AG04450 (cell line): ENCODE measurements around the gene KCTD8. TPM values are rescaled to one million over a fixed set of nuclear protein-coding genes. Genes with fewer than 3 reads are reported as not detected.

Source experiments
- CTCF ChIA-PET: fragments of 300-600, 350-600 bp; formaldehyde crosslinking; extraction: SDS; loops from one replicate; lab custom pipeline; 2022; ENCODE audit warnings: antibody characterized with exemption, inconsistent platforms; lab: Charles Lee
- POLR2A ChIA-PET: fragments of 350-600 bp; formaldehyde crosslinking; extraction: SDS; loops from one replicate; lab custom pipeline; 2021; ENCODE audit warnings: antibody characterized with exemption, inconsistent platforms; lab: Yijun Ruan, JAX
- DNase-seq: peaks from one replicate; pipeline ENCODE4 v3.0.0-alpha.2; 2011; ENCODE audit warnings: low read depth, low spot score
- H3K27ac ChIP-seq: one replicate; pipeline ENCODE4 v1.5.1; 2012; ENCODE audit warnings: low read depth, low read length, control low read depth
- H3K27me3 ChIP-seq: one replicate; pipeline ENCODE4 v1.6.0; 2012; ENCODE audit warnings: low read length; ENCODE audit not compliant: control insufficient read depth, insufficient read depth
- H3K4me3 ChIP-seq: 2 replicates; pipeline ENCODE4 v1.5.1; 2011; ENCODE audit warnings: mild to moderate bottlenecking, low read depth, low read length, control low read depth
- H3K9me3 ChIP-seq: 2 replicates; pipeline ENCODE4 v1.5.1; 2012; ENCODE audit warnings: low read length; ENCODE audit not compliant: control insufficient read depth, insufficient read depth
- polyA plus RNA-seq: library from polyadenylated mRNA; depleted of rRNA; stranded (reverse); fragments of >200 nt; gene quantifications from 2 replicates; pipeline ENCODE4 v1.2.3, GENCODE V29; 2011
- TF ChIP-seq, protein P1 (sequence below): IDR thresholded peaks from 2 replicates; pipeline ENCODE4 v1.5.1; 2011; ENCODE audit warnings: low read depth, low read length, control low read depth, inconsistent platforms

The KCTD8 gene
- polyA plus RNA-seq, 1 experiment = 0.05 TPM

- H3K4me3 ChIP-seq = no peak overlapping the region
- H3K27me3 ChIP-seq = no peaks in the 10 kb centered on the region
- no peaks in the 10 kb centered on the region for H3K9me3 ChIP-seq
- ChIA-PET CTCF (no interaction called here), POLR2A (no interaction called here)
- no peak overlapping the region for H3K27ac ChIP-seq
- TF ChIP-seq, protein P1, sequence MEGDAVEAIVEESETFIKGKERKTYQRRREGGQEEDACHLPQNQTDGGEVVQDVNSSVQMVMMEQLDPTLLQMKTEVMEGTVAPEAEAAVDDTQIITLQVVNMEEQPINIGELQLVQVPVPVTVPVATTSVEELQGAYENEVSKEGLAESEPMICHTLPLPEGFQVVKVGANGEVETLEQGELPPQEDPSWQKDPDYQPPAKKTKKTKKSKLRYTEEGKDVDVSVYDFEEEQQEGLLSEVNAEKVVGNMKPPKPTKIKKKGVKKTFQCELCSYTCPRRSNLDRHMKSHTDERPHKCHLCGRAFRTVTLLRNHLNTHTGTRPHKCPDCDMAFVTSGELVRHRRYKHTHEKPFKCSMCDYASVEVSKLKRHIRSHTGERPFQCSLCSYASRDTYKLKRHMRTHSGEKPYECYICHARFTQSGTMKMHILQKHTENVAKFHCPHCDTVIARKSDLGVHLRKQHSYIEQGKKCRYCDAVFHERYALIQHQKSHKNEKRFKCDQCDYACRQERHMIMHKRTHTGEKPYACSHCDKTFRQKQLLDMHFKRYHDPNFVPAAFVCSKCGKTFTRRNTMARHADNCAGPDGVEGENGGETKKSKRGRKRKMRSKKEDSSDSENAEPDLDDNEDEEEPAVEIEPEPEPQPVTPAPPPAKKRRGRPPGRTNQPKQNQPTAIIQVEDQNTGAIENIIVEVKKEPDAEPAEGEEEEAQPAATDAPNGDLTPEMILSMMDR = no peak
- DNase-seq = no peak
These were observed 286.9 kb downstream of the KCTD8 start for GRCh38 chr4:44161756-44162155.

DNA sequence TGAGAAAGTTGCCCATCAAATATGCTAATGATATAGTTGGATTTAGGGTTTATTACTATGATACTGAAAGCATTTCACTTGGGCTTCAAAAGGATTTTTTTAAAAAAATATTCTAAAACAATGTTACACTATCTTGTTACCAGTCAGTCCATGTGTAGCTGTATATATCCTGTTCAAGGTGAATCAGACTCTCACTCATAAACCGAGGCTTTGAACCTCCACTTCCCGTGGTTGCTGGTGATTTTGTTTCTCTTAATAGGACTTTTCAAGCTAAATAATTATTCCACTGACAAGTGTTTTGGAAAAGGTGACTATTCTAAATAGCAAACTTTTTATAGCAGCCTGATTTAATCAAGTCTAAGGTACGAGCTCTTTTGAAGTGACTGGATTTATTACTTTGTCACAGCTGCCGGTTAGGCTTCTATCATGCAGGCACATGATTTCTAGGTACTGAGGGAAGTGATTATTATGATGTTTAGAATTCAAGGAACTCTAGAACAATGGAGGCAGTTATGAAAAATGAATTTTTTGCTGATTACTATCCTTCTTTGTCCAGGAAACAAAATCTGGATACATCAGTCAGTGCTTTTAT lies 287.7 kb downstream of the KCTD8 start:
- CTCF ChIA-PET = no interaction called here
- no peak for DNase-seq
- POLR2A ChIA-PET = no interaction called here
- Histone ChIP-seq H3K4me3 (no peak overlapping the region), H3K27me3 (no peaks in the 10 kb centered on the region), H3K27ac (no peak overlapping the region), H3K9me3 (no peaks in the 10 kb centered on the region)
- TF ChIP-seq, protein P1 = no peak

- no peak overlapping the region for H3K4me3 ChIP-seq
- CTCF ChIA-PET = no interaction called here
- no peaks in the 10 kb centered on the region for H3K27me3 ChIP-seq
- TF ChIP-seq, protein P1 = no peak
- no peak overlapping the region for H3K27ac ChIP-seq
- DNase-seq = no peak
- H3K9me3 ChIP-seq = no peaks in the 10 kb centered on the region
- POLR2A ChIA-PET = no interaction called here
These were observed 288.6 kb downstream of the KCTD8 start for GRCh38 chr4:44159991-44160390.

DNA sequence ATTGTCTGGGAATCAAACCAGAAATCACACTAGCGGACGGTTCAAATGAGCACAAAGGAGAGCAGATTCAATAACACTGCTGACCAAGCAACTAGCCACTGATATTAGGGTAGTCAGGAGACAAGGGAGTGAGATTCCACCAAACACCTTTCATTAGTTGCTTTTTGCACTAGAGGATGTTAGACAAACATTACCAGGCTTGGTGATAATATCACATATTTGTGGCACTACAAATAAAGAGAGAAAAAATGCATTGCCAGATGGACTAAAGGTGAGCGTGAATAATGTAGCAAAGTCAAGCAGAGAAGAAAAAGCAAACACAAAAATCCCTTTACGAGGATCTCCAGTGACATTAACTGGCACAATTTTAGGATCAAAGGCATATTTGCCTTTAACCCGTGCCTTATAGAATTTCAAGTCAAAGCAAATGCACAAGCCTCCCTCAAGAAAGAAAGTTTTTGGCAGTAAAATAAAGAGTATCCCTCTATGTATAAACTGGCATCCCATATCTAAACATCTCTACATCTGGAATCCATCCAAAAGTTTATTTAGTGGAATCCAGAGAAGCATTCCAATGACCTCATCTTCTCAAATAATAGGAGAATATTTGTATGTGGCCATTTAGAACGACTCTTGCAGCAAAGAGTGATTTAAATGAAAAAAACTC lies 290.9 kb downstream of the KCTD8 start:
- POLR2A ChIA-PET = no interaction called here
- no peak overlapping the region for H3K4me3 ChIP-seq

GRCh38 chr4:44150091-44150576 lies 298.5 kb downstream of the KCTD8 start:
- TF ChIP-seq, protein P1 = no peak
- Histone ChIP-seq H3K9me3 (no peaks in the 10 kb centered on the region; the same call in 1 of the 2 replicates), H3K27me3 (no peaks in the 10 kb centered on the region), H3K27ac (no peak overlapping the region), H3K4me3 (no peak overlapping the region)
- DNase-seq = no peak
- ChIA-PET POLR2A (no interaction called here), CTCF (no interaction called here)

More for the DNA sequence above, 290.9 kb downstream of the KCTD8 start:
- H3K27ac ChIP-seq = no peak overlapping the region
- no peaks in the 10 kb centered on the region for H3K9me3 ChIP-seq
- no peak for DNase-seq
- no peaks in the 10 kb centered on the region for H3K27me3 ChIP-seq
- CTCF ChIA-PET = no interaction called here
- TF ChIP-seq, protein P1 = no peak
